NCI-H2081 treated with DMSO at 0.1 percent for 48 hours (cell line): Measurements from ENCODE around the gene WDFY3.

Experiments used
- DNase-seq: peaks from one replicate; lab custom pipeline; 2025; lab: John Stamatoyannopoulos, UW

WDFY3 gene

DNA sequence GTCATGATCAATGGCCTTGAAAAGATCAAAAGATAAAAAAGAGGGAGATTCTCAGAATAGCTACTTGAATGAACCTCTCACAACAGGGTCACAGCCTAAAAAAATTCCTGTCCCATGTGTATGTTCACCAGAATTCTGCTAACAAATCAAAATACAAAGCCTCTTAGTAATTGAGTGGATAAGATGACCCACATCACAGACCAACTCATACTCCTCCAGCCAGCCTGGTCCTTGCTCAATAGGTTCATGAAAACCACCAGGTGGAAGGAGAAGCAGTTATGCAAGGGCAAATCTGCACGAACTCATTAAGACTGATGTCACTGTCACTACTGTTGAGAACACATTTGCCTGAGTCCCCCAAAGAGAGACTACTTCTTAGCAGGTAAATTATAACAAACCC is 21.5 kb downstream of the WDFY3 start:
- DNase-seq = no peak

DNA sequence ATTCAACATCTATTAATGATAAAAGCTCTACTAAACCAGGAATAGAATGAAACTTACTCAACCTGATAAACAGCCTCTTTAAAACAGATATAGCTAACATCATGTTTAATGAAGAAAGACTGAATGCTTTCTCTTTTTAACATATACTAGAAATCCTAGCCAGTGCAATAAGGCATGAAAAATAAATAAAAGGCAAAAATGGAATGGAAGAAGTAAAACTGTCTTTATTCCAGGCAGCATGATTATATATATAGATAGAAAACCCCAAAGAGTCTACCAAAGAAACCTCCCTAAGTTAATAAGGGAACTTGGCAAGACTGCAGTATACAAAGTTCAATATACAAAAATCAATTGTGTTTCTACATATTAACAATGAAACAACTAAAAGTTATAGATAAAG is 25.5 kb downstream of the WDFY3 start:
- DNase-seq = no peak

DNA sequence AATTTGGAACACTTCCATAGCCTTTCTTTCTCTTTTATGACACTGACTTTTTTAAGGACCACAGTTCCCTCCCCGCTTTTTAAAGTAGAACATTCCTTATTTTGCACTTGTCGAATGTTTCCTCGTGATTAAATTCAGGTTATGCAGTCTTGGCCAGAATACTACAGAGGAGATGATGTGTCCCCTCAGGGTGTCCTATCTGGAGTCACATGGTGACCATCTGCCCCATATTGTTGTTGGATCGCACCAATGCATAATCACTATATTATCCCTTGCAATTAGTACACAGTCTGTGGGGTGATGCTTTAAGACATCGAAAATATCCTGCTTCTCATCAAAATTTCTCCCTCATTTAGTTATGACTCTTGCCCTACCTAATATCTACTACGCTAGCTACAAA is 27.4 kb downstream of the WDFY3 start:
- no peak for DNase-seq

DNA sequence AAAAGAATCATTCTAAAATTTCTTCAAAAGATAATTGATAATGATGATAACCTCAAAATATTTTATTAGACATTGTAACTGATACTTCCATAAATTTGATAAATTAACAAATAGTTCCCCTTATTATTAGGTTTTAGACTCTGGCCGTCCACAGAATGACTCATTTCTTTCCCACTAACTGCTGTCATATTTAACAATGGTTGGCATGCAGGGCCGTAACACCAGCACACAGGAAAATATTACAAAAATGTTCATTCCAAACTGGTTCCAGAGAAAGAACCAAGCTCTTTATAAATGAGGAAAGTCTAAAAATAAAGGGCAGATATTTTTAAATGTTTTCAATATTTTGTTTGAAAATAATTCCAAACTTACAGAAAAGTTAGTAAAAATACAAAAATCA is 28.2 kb downstream of the WDFY3 start:
- no peak for DNase-seq

DNA sequence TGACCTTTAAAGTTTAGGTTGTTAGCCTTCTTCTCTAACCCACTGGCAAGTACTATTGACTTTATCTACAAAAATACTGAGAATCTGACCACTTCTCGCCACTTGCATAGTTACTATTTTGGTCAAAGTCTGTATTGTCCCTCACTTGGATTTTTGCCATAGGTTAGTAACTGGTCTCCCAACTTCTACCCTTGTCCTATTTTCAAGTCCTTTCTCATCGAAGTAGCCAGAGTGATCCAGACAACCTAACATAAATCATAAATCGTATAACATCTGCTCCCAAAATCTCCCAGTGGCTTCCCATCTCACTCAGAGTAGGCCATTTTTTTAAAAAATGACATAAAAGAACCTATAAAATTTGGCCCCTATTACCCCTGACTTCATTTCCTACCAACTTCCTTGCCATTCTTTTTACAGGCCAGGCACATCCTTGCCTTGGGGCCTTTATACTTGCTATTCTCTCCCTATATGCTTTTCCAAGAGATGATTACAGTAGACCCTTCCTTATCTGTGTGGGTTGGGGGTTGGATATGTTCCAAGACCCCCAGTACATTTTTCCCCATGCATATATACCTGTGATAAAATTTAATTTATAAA is 29.0 kb downstream of the WDFY3 start:
- DNase-seq = no peak

DNA sequence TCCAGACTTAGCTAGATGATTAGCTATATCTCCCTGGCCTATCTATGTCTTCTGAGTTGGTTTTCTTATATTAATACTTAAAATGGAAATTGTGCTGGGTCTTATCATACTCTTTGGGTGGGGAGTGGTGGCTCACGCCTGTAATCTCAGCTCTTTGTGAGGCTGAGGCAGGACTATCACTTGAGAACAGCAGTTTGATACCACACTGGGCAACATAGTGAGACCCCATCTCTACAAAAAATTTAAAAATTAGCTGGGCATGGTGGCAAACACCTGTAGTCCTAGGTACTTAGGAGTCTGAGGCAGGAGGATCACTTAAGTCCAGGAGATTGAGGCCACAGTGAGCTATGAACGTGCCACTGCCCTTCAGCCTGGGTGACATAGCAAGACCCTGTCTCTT is 30.4 kb downstream of the WDFY3 start:
- no peak for DNase-seq

DNA sequence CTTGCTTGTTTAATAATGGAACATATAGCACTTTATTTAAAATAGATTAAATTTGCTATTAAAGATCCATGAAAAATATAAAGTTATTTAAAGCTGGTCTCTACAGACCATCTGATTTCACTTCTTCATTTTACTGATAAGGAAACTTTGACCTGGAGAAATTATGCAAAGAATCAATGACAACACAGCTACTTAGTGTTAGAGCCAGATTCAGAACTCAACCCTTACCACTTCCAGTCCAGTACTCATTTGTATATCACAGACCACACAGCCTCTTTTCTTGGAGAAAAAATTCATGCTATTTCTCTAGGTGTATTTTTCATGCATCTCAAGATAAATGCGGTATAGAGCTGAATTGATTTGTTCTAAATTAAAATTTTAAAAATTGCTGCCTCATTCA is 34.0 kb downstream of the WDFY3 start:
- DNase-seq = no peak

DNA sequence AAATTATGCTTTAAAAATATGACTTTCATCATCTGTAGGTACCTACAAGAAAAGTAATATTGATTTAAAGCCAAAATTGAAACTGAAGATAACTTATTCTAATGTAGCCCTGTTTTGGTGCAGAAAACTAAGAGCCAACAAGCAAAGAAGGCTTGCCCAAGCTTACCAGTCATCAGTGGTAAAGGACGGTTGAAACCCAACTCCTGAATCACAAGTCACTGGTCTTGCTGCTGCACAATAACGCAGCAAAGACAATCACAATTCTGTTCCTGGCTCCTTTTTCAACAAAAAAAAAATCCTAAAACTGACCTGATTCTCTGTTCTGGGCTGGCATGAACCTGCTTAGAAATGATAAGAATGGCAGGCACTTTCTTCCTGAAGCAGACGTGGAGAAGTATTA is 34.5 kb downstream of the WDFY3 start:
- no peak for DNase-seq

DNA sequence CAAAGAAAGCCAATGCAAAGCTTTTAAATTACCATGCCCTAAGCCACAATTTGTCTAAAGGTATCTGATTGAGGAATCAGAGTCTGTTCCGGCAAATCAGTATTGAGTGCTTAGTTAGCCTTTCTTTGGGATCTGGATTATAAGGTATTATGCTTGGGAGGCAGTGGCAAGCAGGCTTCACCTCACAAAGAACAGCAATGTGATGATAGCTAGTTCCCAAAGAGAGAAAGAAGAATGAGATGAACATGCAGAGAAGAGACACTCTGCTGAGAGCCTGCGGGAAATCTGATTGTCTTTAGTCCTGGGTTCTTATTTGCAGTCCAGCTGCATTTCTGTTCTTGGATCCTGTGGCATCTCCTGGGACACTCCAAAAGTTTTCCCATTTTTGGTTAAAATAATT is 35.2 kb downstream of the WDFY3 start:
- DNase-seq = no peak

DNA sequence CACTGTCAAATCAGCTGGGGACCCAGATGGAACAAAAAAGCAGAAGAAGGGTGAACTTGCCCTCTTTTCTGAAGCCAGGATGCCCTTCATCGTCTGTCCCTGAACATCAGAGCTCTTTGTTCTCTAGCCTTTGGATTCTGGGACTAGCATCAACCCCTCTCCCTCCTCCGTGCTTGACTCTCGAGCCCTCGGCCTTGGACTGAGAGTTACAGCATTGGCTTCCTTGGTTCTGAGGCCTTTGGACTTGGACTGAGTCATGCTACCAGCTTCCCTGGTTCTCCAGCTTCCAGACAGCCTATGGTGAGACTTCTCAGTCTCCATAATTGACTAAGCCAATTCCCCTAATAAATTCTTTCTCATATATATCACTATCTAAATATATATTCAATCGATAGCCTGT is 38.4 kb downstream of the WDFY3 start:
- DNase-seq = no peak

DNA sequence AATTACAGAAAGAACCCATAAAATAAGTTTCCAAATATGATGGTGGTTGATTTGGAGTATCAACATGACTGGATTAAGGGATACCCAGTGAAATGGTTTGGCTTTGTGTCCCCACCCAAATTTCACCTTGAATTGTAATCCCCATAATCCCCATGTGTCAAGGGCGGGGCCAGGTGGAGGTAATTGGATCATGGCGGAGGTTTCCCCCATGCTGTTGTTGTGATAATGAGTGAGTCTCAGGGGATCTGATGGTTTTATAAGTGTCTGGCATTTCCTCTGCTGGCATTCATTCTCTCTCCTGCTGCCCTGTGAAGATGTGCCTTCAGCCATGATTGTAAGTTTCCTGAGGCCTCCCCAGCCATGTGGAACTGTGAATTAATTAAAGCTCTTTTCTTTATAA is 39.1 kb downstream of the WDFY3 start:
- DNase-seq = no peak

DNA sequence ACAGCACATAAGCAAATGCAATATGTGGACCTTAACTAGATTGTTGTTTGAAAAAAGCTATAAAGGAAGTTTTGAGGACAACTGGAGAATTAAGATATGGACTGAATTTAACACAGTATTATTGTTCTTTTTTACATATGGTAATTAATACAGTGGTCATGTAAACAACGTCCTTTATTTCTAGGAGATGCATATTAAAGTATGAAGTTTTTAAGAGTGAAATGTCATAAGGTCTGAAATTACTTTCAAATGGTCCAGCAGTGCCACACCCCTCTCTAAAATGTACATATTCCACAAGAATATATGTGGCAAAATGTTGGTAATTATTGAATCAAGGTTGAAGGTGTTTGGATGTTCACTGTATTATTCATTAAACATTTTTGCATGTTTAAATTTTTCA is 40.9 kb downstream of the WDFY3 start:
- no peak for DNase-seq

DNA sequence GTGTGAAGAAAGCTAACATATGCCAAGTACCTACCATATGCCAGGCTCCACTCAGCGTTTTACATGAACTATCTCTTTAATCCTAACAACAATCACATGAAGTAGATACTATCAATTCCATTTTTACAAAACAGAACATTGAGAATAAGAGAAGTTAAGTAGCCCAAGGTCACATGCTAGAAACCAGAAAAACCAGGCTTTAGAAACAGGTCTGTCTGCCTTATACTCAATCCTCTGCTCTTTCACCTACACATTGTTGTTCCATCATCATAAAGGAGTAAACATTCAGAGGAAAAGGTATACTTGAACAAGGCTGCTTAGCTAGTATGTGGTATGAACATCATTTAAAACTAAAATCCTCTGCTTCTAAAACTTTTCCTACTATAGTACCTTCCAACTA is 42.1 kb downstream of the WDFY3 start:
- DNase-seq = no peak

DNA sequence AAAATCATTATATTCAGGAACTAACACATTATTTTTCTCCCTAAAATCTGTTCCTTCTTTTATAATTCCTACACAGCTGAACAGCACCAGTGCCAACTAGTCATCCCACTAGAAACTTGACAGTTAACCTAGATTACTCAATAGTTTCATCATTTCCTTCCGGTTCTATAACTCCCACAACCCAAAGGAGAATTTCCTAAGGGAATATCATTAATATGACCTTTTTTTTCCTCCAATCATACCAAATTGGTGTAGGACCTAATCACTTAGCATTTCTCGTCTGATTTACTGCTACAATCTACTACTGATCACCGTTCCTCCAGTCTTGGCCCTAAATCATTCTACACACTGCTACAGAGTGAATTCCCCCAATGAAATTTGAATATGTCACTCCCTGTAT is 45.9 kb downstream of the WDFY3 start:
- no peak for DNase-seq

DNA sequence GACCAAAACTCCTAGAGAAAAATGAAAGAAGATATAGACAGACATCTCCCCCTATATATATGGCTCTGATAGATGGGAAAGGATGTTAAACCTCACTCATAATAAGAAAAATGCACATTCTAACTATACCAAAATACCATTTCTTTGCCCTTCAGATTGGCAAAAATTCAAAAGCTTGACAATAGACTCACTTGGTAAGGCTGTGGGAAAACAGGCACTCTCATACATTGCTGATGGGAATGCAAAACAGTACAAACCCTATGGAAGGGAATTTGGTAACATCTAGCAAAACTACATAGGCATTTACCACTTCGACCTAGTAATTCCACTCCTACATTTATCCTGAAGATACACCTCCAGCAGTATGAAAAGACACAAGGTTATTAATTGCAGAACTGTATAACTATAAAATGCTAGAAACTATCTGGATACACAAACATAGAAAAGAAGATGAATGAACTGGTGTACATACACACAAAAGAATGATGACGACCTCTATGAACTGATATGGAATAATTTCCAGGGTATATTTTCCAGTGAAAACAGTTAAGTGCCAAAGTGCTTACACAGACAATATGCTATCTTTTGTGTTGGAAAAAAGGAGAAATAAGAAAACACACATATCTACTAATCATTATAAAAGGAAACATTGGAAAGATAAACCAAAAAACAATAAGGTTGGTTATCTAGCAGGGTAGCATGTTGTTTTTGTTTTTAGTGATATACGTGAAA is 48.5 kb downstream of the WDFY3 start:
- DNase-seq = no peak

DNA sequence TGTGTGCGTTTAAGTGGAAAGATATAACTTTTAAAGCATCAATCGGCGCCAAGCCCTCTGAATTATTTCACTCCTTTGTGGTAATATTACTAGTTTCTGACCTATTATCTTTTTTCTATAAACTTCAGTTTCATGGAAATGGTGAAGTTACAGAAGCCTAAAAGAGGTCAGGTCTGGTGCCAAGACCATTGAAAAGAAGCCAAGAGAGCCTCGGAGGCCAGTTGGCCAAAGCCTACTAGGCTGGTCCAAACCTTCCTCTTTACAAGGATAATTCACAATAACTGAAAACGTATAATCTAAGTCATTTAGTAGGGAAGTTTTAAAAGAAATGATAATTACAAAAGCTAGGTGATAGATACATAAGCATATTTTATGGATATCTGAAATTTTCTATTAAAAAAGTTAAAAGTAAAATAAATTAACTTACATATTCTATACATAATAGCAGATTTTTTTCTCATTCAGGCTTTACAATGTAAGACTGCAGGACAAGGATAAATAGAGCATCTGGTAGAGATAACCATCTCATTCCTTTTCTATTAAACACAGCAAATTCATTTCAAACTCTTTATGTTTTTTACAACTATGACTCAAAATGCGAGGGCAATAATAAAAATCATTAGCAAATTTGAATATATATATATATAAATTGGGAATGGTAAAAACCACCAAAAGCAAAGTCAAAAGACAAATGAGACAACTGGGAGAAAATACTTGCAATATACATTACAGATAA is 49.2 kb downstream of the WDFY3 start:
- no peak for DNase-seq

DNA sequence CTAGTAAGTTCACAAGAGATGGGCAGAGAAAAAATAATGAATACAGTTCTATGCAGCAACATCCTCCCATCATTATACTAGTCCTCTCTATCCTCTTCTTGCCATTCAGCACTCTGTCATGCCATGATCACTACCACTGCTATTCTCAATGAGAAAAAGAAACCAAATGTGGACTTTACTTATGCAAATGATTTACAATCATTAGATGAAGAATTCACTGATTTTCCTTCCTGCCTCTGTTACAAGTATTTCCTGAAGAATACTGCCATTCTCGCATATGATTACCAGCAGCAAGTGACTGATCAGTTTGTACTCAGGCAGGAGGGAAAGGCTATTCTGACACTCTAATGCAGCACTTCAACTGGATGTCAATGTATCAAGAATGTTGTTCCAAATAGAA is 50.3 kb downstream of the WDFY3 start:
- DNase-seq = no peak

DNA sequence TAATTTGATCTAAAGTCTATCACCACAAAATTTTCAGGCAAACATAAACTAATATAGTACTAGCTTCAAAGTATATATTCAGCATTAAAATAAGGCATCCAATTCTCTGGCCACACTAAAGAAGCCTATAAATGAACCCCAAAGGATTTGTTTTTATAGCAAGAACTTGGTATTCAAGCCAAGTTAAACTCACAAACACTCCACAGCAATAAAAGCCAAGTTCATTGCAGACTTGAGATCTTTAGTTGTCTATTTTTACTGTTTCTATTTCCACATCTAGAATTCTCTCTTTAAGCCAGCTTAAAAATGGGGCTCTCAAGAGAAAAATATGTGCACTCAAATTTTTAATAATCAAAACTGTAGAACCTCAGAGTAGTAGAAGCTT is 51.1 kb downstream of the WDFY3 start:
- DNase-seq = no peak

DNA sequence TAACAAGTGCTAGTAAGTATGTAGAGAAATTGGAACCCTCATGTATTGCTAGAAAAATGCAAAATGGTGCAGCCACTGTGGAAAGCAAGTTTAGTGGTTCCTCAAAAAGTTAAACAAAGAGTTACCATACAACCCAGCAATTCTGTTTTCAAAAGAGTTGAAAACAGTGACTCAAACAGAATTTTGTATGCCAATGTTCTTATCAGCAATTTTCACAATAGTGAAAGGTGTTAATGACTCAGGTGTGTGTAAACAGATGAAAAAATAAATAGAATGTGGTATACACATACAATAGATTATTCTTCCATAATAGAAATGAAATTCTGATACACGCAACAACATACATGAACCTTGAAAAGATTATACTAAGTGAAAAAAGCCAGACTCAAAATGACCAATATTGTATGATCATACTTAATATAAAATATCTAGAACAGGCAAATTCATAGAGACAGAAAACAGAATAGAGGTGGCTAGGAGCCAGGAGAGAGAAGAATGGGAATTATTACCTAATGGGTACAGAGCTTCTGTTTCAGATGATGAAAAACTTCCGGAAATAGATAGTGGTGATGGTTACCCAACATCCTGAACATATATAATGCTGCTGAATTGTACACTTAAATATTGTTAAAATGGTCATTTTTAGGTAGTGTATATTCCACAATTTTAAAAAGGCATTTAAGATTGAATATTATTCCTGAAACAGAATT is 51.6 kb downstream of the WDFY3 start:
- DNase-seq = no peak

DNA sequence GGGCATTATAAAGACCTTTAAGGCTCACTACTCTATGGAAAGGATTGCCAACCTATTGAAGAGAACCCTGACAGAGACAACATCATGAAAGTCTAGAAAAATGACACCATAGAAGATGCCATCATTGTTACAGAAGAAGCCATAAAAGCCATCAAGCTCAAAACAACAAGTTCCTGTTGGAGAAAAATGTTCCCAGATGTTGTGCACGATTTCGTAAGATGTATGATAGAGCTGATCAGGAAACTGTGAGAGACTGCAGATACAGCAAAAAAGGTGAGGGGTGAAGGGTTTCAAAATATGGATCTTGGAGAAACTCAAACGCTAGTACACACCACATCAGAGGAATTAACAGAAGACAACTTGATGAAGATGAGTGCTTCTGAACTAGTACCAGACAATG is 53.3 kb downstream of the WDFY3 start:
- DNase-seq = no peak

DNA sequence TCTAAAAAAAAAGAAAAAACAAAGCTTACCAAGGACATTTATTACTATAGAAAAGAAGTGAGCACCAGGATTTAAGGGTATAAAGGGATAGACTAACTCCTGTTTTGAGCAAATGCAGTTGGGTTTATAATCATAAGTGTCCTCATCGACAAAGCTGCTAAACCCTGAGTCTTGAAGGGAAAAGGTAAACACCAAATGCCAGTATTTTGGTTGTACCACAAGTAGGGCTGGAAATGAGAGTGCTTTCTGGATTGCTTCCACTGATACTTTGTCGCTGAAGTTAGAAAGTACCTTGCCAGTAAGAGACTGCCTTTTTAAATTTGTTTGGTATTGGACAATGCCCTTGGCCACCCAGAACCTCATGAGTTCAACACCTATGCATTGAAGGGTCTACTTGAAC is 53.7 kb downstream of the WDFY3 start:
- no peak for DNase-seq

DNA sequence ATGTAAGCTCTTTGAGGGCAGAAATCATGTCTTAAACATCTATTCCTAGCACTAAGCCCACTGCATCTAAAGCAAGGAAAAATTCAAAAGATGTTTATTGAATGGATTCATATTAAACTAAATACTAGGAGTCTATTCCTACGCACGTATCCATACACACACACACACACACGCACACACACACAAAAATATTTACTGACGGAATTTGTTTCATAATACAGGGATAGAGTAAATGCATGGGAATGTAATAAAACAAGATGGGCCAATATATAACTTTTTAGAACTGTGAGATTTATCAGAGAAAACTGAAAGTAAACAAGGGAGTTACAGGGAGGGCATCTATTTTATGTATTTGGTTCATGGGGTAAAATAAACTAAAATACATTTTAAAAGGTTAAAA is 57.6 kb downstream of the WDFY3 start:
- no peak for DNase-seq

DNA sequence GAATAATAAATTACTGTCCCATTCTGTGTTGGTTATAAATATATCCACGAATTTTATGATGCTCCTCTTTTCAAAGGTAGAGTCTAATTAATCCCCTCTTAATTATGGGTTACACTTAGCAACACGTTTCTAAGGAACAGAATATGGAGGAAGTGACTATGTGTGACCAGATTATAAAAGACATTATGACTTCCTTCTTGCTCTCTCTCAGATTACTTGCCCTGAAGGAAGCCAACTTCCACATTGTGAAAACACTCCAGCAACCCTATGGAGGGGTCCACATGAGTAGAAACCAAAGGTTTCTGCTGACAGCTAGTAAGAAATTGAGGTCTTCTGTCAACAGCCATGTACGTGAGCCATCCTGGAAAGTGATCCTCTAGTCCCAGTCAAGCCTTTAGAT is 59.3 kb downstream of the WDFY3 start:
- no peak for DNase-seq
